GM12891 (cell line): ENCODE results near the gene CD28.
"Not testable (repeated sequence)": the region's sequence is repeated elsewhere in the genome, so short reads cannot be mapped to it uniquely, and the experiment has no call there.

Source experiments
- DNase-seq: peaks from one replicate; pipeline ENCODE4 v3.0.0; 2011; ENCODE audit warnings: low spot score; ENCODE audit not compliant: insufficient read length
- FAIRE-seq: peaks from 2 replicates; lab custom pipeline; 2011; peaks lifted over from hg19 to GRCh38; lab: Jason Lieb, UNC
- PAX5 ChIP-seq: IDR thresholded peaks from 2 replicates; pipeline ENCODE4 v1.6.1; 2011; ENCODE audit warnings: low read length, moderate library complexity, mild to moderate bottlenecking; ENCODE audit not compliant: insufficient read depth, severe bottlenecking
- POLR2A ChIP-seq: IDR thresholded peaks from 2 replicates; pipeline ENCODE4 v1.6.1; 2011; ENCODE audit warnings: low read depth, low read length, control low read depth
- POLR2AphosphoS5 ChIP-seq: IDR thresholded peaks from 2 replicates; pipeline ENCODE4 v1.6.1; 2011; ENCODE audit warnings: low read depth, low read length, control low read depth
- POU2F2 ChIP-seq: IDR thresholded peaks from 2 replicates; pipeline ENCODE4 v1.6.1; 2011; ENCODE audit warnings: low read depth, mild to moderate bottlenecking, control low read depth, low read length, moderate library complexity
- SPI1 ChIP-seq: IDR thresholded peaks from 2 replicates; pipeline ENCODE4 v1.6.1; 2011; ENCODE audit warnings: low read depth, low read length, control low read depth
- TAF1 ChIP-seq: IDR thresholded peaks from 2 replicates; pipeline ENCODE4 v1.6.1; 2011; ENCODE audit warnings: low read depth, low read length, control low read depth

CD28 gene

GRCh38 chr2:203780231-203780630, 73.8 kb downstream of the CD28 start:
- TF ChIP-seq POU2F2 (no peak), SPI1 (no peak), PAX5 (no peak), POLR2A (no peak), TAF1 (no peak)
- DNase-seq = no peak
- FAIRE-seq = no peak

GRCh38 chr2:203781151-203781550, 74.7 kb downstream of the CD28 start:
- DNase-seq (no peak), FAIRE-seq (no peak)
- TF ChIP-seq POU2F2 (no peak), TAF1 (no peak), POLR2A (no peak), PAX5 (no peak), POLR2AphosphoS5 (no peak), SPI1 (no peak)

- DNase-seq = no peak
- peak; percentile 72 for FAIRE-seq
- no peak for TF ChIP-seq POLR2A
- peak; percentile 86; the same call in 1 of the 2 replicates for TF ChIP-seq POU2F2
- TF ChIP-seq SPI1 = no peak
- TF ChIP-seq TAF1 = no peak
- TF ChIP-seq PAX5 = no peak
- TF ChIP-seq POLR2AphosphoS5 = no peak
These were observed 76.0 kb downstream of the CD28 start for GRCh38 chr2:203782262-203782976.

- DNase-seq (no peak), FAIRE-seq (no peak)
- TF ChIP-seq POLR2AphosphoS5 = no peak
- no peak for TF ChIP-seq POLR2A
- no peak for TF ChIP-seq POU2F2
- TF ChIP-seq PAX5 = no peak
- no peak for TF ChIP-seq SPI1
These were observed 77.2 kb downstream of the CD28 start for GRCh38 chr2:203783496-203784203.

GRCh38 chr2:203784710-203785270, 78.4 kb downstream of the CD28 start:
- not testable (repeated sequence) for DNase-seq, FAIRE-seq

GRCh38 chr2:203785391-203786110, 79.1 kb downstream of the CD28 start:
- not testable (repeated sequence) for FAIRE-seq, DNase-seq

- TF ChIP-seq POU2F2 = no peak
- TF ChIP-seq SPI1 = no peak
- no peak for TF ChIP-seq PAX5
- no peak for TF ChIP-seq TAF1
- no peak for TF ChIP-seq POLR2A
- DNase-seq (no peak), FAIRE-seq (no peak)
These were observed 80.3 kb downstream of the CD28 start for GRCh38 chr2:203786549-203787351.

GRCh38 chr2:203787979-203788378, 81.5 kb downstream of the CD28 start:
- FAIRE-seq (peak; percentile 35), DNase-seq (no peak)

More at GRCh38 chr2:203787979-203788378, 81.5 kb downstream of the CD28 start:
- no peak for TF ChIP-seq POLR2A
- TF ChIP-seq SPI1 = peak; percentile 78
- no peak for TF ChIP-seq TAF1
